GM21786 (cell line): ENCODE data around the gene CNPY1.
"Not testable (repeated sequence)": the region's sequence is repeated elsewhere in the genome, so short reads cannot be mapped to it uniquely, and the experiment has no call there.

Source experiments
- ATAC-seq: cut with Tn5 transposase; IDR thresholded peaks from one replicate; pipeline ENCODE4 v1.9.1; 2021; ENCODE audit not compliant: unreplicated experiment

CNPY1 gene

DNA sequence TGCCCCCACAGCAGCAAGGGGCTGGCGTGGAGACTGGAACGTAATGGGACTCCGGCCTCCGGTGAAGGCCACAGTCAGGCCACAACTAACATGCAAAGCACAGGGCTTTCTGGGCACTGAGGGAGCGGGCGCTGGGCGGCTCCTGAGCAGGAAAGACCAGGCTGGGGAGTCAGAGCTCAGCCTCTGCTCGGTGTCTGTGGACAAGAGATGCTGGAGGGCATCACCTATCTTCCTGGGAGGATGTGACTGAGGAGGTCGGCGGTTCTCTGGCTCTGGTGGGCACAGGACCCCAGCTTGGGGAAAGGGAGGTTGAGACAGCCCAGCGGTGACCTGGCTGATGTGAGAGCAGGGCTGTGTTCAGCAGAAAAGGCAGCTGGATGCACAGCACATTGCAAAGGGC lies 11.7 kb downstream of the CNPY1 start:
- no peak for ATAC-seq

DNA sequence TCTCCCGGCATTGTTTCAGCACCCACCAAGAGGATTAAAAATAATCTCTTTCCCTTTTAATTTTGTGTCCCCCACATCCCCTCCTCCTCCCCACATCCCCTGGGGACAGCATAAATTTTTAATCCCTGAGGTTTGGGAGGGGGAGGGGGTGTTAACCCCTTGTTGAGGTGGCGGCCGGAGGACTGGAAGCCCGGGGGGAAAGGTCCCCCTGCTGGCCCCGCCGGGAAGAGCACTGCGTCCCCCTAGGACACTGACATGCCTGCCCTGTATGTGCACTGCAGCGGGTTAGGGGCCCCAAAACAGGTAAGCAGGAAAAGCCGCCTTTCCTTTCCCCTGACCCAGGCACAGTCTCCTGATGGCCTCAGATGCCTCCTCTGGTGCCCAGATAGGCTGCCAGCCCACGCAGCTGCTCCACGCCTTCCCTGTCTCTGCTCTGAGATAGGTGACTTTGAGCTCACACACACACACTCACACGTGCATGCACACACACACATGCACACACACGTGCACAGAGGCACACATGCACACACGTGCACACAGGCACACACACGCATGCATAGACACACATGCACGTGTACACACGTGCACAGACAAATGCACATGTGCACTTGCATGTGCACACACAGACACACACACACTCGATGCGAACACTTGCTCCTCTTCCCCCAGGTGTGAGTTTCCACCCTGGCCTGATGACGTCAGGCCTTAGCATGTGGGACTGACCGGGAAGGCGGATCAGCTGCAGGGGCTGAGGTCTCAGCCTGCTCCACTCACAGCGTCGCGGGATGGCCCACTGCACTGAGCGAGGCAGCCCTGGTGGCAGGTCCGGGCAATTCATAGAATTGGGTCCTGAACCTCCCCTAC lies 12.3 kb downstream of the CNPY1 start:
- no peak for ATAC-seq

DNA sequence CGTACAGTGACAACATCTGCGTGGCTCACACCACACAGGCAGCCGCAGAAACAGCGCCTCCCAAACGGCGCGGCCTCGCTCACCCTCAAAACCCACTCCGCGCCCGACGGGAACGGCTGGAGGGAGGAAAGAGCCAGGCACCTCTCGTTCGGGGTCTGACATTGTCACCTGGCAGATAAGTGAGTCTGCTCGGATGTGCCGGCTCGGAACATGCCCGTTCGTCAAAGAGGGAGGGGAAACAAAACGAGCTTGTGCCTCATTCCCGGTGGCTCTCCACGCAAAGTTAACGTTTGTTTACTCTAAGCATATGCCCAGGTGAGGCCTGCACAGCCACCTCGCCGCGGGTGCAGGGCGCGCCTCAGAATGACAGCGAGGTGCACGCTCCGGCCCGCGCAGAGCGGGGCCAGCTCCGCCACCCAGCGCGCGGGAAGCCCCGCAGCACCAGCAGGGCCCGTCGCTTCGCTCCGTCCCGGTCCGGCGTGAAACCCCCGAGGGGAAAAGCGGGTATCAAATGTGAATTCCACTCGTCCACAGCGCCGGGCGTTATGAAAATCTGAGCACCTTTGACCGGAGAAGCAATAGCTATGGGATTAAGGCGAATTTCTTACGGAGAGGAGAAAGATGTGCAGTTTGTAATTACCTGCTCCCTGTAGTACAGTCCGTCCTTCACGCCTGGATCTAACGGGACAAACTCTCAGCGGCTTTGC lies 13.1 kb downstream of the CNPY1 start:
- ATAC-seq, result no peak

DNA sequence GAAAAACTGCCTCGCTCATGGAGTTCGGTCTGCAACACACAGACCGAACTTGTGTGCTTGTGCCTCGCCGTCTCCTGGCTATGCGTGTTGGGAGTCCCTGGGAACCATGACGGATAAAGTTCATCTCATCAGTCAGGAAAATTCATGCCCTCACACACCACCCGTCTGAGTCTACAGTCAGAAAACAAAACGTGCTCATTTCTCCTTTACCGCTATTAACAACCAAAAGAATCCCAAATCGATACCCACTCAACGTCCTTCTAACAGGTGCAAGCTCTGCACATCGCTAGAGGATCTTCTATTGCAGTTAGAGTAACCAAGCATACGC lies 13.6 kb downstream of the CNPY1 start:
- ATAC-seq, result no peak

DNA sequence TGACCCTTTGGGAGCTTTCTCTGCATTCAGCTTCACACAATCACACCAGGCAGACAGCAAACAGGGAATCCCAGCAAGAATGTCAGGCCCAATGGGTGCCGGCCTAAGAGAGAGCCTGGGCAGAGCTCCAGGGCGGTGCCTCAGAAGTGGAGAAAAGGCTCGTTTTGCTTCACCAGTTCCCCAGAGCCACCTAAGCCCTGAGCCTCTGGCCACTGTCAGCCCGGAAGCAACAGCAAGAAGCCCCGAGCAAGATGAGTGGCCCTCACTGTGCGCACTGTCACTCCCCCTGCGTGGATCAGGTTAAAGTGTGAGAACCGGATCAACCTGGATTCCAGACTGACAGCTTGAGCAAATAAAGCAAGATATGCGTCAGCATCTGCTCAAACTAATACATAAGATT lies 14.7 kb downstream of the CNPY1 start:
- no peak for ATAC-seq

DNA sequence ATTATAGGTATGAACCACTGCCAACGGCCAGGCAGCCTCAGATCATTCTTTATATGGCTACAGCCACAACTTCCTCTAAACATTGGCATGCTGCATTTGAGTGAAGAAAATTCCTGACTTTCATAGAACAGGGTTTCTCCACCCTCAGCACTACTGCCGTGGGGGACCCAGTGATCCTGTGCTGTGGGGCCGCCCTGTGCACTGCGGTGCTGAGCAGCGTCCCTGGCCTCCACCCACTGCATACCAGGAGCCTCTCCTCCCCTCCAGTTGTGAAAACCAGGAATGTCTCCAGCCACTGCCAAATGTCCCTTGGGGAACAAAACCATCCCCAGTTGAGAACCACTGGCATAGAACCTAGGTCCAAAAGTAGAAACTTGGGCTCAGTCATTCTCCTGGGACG lies 15.8 kb downstream of the CNPY1 start:
- no peak for ATAC-seq

DNA sequence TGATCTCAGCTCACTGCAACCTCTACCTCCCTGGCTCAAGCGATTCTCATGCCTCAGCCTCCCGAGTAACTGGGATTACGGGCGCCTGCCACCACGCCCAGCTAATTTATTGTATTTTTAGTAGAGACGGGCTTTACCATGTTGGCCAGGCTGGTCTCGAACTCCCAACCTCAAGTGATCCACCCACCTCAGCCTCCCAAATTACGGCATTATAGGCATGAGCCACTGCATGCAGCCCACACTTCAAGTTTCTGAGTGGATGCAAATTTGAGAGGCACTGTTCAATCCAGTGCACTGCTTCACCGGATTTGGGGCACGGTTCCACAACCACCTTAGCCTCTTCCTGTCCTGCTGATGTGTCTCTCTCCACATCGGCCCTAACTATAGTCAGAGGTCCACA lies 16.5 kb downstream of the CNPY1 start:
- no peak for ATAC-seq

DNA sequence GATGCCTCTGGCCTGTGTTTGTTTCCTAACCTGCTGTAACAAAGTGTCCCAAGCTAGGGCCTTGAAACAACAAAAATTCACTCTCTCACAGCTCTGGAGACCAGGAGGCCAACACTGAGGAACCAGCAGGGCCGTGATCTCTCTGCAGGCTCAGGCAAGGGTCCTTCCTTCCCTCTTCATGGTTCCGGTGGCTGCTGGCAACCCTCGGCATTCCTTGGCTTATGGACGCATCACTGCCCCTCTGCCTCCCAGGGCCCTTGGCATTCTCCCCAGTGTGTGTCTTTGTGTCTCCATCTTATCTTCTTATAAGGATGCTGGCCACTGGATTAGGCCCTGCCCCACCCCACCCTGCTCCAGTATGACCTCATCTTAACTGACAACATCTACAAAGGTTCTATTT lies 17.0 kb downstream of the CNPY1 start:
- ATAC-seq, result no peak

DNA sequence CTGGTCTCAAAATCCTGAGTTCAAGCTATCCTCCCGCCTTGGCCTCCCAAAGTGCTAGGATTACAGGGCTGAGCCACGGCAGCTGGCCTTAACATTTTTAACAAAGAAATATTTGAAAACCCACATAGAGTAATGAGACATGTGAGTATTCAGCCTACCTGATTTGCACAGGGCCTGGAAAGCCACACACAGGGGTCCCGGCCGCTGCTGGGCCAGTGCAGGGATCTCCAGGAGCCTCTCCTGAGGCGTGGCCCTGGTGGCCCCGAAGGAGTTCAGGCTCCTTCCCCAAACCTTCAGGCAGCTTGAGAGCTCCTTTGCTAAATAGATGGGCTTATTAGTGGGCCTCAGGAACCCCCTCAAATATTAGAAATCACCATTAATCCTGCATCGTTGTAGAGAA lies 18.7 kb downstream of the CNPY1 start:
- ATAC-seq, result no peak

DNA sequence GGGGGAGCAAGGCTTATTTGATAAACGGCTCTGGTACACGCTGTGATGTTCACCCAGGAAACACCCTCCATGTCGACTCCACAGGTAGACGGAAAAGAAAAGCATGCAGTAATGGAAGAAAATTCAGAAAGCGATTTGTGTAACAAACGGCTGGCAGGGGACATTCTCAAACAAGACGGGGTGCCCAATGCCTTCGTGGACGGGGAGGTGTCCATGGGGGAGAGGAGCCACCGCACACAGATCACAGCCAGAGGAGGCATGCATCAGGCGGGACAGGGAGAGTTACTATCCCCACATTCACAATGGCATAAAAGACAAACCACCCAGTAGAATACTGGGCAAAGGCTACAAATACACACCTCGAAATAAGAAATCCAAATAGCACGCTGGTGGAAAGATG lies 20.1 kb downstream of the CNPY1 start:
- ATAC-seq, result no peak

DNA sequence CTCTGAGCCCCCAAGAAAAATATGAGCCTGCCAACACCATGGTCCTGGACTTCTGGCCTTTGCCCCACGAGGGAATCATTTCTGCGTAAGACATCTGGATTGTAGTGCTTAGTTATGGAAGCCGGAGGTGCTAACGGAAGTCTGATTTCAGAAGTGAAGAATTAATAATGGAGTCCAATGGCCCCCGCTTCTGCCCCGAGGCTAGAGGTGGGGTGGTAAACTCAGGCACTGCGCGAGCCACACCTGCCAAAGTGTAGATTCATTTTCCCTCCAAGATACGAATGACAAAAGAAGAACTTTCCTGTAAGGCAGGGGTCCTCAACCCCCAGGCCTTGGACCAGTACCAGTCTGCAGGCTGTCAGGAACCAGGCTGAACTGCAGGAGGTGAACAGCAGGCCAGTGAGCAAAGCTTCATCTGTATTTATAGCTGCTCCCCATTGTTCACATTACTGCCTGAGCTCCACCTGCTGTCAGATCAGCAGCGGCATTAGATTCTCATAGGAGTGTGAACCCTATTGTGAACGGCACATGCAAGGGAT lies 22.3 kb downstream of the CNPY1 start:
- no peak for ATAC-seq

DNA sequence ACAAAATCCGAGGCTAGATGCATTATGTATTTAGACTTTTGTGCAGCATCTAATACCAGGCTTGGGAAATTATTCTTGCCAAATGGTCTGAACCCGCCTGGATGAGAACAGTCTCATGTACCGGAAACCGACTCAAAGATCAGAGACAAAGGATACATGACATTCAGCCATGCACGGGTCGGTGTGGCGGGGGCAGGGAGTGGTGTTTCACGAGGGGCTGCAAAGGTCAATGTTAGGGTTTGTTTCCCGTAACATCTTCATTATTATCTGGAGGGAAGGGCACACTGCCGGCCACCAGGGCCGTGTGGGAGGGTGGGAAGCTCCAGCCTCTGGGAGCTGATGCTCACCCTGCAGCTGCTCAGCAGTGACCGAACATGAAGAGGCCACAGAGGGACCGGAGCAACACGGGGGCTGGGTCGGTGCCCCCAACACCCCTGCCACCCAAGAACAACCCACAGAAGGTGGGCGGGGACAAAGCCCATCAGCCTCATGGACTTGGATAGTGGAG lies 23.1 kb downstream of the CNPY1 start:
- no peak for ATAC-seq

DNA sequence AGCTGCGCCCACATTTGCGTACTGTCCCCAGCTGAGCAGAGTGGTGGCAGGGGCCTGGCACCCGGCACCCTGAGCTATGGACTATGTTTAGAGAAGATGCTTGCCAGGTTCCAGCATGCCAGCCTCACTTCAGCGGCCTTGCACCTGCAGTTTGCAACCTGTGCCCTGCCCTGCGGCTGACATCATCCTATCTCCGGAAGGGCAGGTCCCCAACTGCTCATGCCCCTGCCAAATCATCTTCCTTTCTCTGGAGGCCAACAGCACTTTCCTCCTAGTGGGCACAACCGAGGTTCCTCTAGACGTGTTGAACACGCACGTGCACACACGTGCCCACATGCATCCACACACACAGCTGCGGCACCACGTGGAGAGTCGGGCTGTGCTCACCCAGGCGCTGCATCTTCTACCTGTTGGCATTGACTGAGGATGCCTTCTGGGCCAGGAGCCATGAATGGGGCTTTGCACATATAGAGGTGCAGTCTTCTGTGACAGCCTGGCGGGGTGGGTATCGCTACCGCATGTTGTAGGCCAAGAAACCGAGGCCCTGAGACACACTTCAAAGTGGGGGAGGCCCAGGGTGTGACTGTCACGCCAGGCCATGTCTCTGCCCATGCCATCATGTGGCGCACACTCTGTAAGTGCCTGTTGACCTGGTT lies 24.5 kb downstream of the CNPY1 start:
- ATAC-seq, result no peak

DNA sequence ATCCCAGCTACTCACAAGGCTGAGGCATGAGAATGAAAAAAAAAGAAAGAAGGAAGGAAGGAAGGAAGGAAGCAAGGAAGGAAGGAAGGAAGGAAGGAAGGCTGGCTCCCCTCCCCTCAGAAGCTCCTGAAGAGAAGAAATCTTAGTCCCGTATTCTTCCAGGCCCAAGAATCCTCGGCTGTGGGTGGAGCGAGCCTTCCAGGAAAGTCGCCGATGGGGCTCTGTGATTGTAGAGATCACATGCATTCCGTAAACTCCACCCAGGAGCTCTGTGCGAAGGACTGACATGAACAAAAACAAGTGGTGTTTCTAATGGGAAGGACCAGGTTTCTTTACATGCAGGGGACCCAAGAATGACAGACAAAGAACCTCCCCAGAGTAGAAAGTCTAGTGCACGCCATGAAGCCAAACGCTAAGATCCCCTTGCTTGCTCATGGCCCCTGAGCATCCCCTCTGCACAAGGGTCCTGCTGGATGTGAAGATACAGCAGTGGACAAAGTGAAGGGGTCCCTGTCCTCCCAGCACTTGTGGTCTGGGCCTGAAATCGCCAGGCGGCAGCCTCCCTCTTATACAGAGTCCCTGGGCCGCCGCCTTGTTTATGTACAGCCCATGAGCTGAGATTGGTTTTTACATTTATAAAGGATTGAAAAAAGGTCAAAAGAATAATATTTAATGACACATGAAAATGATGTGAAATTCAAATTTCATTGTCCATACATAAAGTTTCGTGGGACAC lies 25.2 kb downstream of the CNPY1 start:
- no peak for ATAC-seq

DNA sequence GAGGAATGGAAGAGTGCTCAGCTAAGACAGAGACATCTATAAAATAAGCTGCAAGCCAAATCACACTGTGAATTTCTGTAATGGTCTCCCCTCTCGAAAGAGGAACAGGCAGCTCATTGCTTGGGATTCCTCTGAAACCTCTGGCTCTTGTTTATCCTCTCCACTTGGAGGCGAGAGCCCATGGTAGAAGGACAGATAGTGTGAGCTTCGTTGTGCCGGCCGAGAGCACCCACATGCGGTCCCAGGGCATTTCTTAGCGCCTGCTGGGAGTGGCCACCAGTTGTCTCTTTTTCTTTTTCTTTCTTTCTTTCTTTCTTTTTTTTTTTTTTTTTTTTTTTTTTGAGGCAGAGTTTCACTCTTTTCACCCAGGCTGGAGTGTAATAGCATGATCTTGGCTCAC lies 26.2 kb downstream of the CNPY1 start:
- ATAC-seq, result no peak

DNA sequence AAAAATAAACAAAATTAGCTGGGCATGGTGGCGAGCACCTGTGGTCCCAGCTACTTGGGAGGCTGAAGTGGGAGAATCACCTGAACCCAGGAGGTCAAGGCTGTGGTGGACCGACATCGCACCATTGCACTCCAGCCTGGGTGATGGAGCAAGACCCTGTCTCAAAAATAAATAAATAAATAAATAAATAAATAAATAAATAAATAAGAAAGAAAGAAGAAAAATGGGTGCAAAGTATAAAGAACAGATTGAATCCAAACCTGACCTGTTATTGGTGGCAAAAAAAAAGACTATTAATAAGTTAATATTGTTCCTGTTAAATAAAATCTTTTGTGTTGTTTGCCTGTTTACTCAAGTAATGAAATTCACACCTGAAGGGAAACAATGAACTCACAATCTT lies 27.0 kb downstream of the CNPY1 start:
- not testable (repeated sequence) for ATAC-seq

DNA sequence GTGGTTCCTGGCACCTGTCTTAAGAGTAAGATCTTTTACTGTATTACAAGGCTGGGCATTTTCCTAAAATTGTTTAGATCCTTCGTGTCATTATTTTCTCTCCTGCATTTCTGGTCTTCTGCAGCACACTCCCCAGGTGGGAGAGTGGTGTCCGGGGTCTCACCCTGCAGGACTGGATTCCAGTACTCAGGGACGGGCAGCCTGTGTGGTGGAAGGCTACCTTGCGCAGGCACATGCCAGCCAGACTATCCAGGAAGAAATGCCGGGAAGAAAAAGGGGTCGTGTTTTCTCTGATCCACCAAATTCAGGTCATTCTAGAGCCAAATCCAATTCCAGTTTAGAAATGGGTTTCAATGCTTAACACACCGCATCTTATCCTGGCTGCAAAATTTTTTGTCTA lies 27.7 kb downstream of the CNPY1 start:
- ATAC-seq, result no peak

DNA sequence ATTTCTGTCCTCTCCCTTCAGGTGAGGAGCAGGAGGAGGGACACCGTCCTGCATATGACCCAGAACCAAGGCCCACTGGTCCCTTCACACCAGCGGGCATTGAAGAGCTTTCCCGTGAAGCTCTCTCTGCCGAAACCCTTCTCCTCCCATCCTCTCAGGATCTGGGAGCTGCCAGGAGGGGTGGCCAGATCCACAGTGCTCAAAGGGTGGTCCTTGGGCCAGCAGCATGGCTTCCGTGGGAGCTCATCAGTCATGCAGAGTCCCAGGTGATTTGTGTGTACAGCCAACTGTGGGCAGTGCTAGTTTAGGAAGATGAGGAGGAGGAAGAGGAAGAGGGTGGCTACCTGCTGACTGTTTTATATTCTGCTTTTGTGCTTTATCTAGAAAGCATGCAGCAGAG lies 28.4 kb downstream of the CNPY1 start:
- no peak for ATAC-seq

DNA sequence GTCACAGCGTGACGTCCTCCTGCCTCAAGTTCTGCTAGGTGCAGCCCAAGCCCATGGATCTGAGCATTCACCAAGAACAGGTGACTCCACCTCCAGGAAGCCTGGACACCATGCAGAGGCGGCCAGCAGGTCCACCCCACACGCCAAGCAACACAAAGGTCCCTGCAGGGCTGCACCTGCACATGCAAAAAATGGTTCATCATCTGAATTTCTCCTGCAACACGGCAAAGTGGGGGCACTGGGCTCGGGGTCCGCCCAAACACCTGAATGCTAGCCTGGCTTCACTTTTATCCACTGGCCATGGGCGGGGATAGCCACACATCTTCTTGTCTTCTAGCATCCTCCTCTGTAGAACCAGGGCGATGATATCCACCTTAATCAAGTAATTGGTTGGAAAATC lies 28.9 kb downstream of the CNPY1 start:
- ATAC-seq, result no peak

DNA sequence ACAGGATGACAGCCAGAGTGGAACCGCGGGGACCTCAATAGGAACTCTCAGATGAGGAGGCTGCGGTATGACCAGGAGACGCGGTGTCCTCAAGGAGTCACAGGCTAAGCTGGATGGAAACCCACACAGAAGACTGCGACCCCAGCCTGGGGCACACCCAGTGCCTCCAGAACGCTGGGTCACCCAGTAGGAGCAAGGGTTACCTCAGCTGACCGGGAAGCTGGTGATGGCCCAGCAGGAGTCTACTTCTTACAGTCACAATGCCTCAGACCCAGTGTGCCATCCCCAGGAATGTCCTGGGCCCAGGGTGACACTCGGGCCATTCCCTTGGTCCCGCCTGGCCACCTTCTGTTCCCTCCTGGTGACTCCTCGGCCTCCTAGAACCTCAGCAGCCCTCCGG lies 29.9 kb downstream of the CNPY1 start:
- no peak for ATAC-seq

DNA sequence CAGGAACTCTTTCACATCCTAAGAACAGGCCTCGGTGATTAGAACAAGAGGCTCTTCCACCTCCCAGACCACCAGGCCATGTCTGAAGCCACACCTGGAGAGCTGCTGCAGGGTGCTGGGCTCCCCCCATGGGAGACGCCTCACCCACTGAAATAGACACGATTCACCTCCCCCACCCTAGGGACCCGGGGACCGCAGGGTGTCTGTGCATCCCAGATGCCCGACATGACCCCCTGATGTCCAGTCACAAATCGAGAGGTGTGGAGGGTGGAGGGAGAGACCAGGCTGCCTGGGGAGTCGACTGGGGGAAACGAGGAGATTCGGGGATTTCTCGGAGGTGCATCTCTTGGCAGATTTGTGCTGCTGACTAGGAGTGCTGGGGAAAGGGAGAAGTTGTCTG lies 31.0 kb downstream of the CNPY1 start:
- ATAC-seq, result no peak
